Measurements from ENCODE around the gene PSMD12. TPM values are rescaled to one million over a fixed set of nuclear protein-coding genes. Genes with fewer than 3 reads are reported as not detected.
"Not testable (repeated sequence)": the region's sequence is repeated elsewhere in the genome, so short reads cannot be mapped to it uniquely, and the experiment has no call there.

PSMD12 gene
- polyA plus RNA-seq, 1 of the 3 experiments (the other 2 are of a cell fraction): 31.4 TPM

GRCh38 chr17:67343237-67343636 is 23.1 kb downstream of the PSMD12 start:
- Histone ChIP-seq H2AFZ (ENCODE audit: low read depth) (no peak overlapping the region), H3K27me3 (ENCODE audit: insufficient read depth) (no peaks in the 10 kb centered on the region), H4K20me1 (ENCODE audit: insufficient read depth) (no peaks in the 10 kb centered on the region), H3K9me3 (no peaks in the 10 kb centered on the region), H3K79me2 (ENCODE audit: insufficient read depth) (no peaks in the 10 kb centered on the region), H3F3A (replicated peaks; ENCODE audit: insufficient read depth) (peaks cover 43% of the 10 kb centered on the region), H3K9me2 (no peaks in the 10 kb centered on the region), H3K27ac (ENCODE audit: low read depth in 2 of 2, low read length in 1 of 2) (no peak overlapping the region), H3K36me3 (replicated peaks in 1 of 2; ENCODE audit: control insufficient read depth in 1 of 2, insufficient read depth in 2 of 2, low read length in 1 of 2) (peaks cover 64 to 95% of the 10 kb centered on the region in 2 experiments), H3K4me3 (ENCODE audit: low read depth in 2 of 2, low read length in 1 of 2) (no peak overlapping the region), H3K4me2 (no peak overlapping the region), H3K9ac (no peak overlapping the region), H3K4me1 (ENCODE audit: control insufficient read depth in 1 of 2, insufficient read depth in 2 of 2, low read depth in 1 of 2, low read length in 1 of 2) (peaks cover 7 to 9% of the 10 kb centered on the region in 2 experiments; a peak in 2 of 4 replicates)
- CTCF ChIA-PET: interaction anchor here (1.0 to 1.4 kb wide), 3 partner anchors 10 to 616 kb away, joined by 3 read pairs; no protein-coding TSS in a partner anchor
- POLR2A ChIA-PET: interaction anchor here (1.0 kb wide), 1 partner anchor 9 kb away, joined by 3 read pairs; no protein-coding TSS in a partner anchor
- 97% methylated on average over 5 of the region's 5 CpGs for WGBS (ENCODE audit: low lambda C conversion rate)
- no peak for DNase-seq
- TF ChIP-seq MXI1 (IDR thresholded peaks at IDR 0.05; ENCODE audit: low read depth, low read length): no peak
- no peak for TF ChIP-seq NFIC (IDR thresholded peaks at IDR 0.05; ENCODE audit: borderline replicate concordance)
- TF ChIP-seq RAD21 (IDR thresholded peaks at IDR 0.05; ENCODE audit: low read length): no peak
- no peak for TF ChIP-seq MEF2A (IDR thresholded peaks at IDR 0.05; ENCODE audit: borderline replicate concordance, low read depth)
- TF ChIP-seq ZBTB33 (IDR thresholded peaks at IDR 0.05; ENCODE audit: borderline replicate concordance, low read depth): no peak
- no peak for TF ChIP-seq RFX5 (IDR thresholded peaks at IDR 0.05; ENCODE audit: low read length)
- no peak for TF ChIP-seq TCF12 (IDR thresholded peaks at IDR 0.05)
- no peak for TF ChIP-seq TEAD4 (IDR thresholded peaks at IDR 0.05; ENCODE audit: borderline replicate concordance, insufficient read depth)
- TF ChIP-seq IRF3 (IDR thresholded peaks at IDR 0.05; ENCODE audit: low read depth, low read length): no peak
- no peak for TF ChIP-seq CTCF (IDR thresholded peaks at IDR 0.05)
- TF ChIP-seq FOXM1 (IDR thresholded peaks at IDR 0.05; ENCODE audit: low read depth): no peak
- TF ChIP-seq RXRA (IDR thresholded peaks at IDR 0.05; ENCODE audit: borderline replicate concordance, low read depth): no peak
- TF ChIP-seq MAX (IDR thresholded peaks at IDR 0.05; ENCODE audit: low read depth): no peak
- TF ChIP-seq POLR2AphosphoS5 (IDR thresholded peaks at IDR 0.05; ENCODE audit: low read depth, low read length): no peak
- no peak for TF ChIP-seq USF2 (IDR thresholded peaks at IDR 0.05; ENCODE audit: borderline replicate concordance, low read depth, low read length)
- TF ChIP-seq NRF1 (IDR thresholded peaks at IDR 0.05; ENCODE audit: low read depth, low read length): no peak

GRCh38 chr17:67338353-67338752 is 28.0 kb downstream of the PSMD12 start:
- H3K79me2 ChIP-seq (ENCODE audit: insufficient read depth); H3K4me2 ChIP-seq; POLR2A ChIA-PET; H3K4me1 ChIP-seq (ENCODE audit: control insufficient read depth in 1 of 2, insufficient read depth in 2 of 2, low read depth in 1 of 2, low read length in 1 of 2); H3K9me3 ChIP-seq; H4K20me1 ChIP-seq (ENCODE audit: insufficient read depth); H3K9me2 ChIP-seq; H2AFZ ChIP-seq (ENCODE audit: low read depth); DNase-seq; H3K4me3 ChIP-seq (ENCODE audit: low read depth in 2 of 2, low read length in 1 of 2); H3K9ac ChIP-seq; H3K27me3 ChIP-seq (ENCODE audit: insufficient read depth): not testable (repeated sequence)
- Histone ChIP-seq H3K36me3 (replicated peaks in 1 of 2; ENCODE audit: control insufficient read depth in 1 of 2, insufficient read depth in 2 of 2, low read length in 1 of 2) (peaks cover 29 to 60% of the 10 kb centered on the region in 2 experiments), H3K27ac (ENCODE audit: low read depth in 2 of 2, low read length in 1 of 2) (peak overlapping the region in 1 of 2 experiments; percentile 88; a peak in 2 of 4 replicates), H3F3A (replicated peaks; ENCODE audit: insufficient read depth) (peaks cover 39% of the 10 kb centered on the region)
- 94% methylated on average over 7 of the region's 7 CpGs for WGBS (ENCODE audit: low lambda C conversion rate)
- CTCF ChIA-PET: interaction anchor here (0.6 to 1.7 kb wide), 4 partner anchors 48 to 674 kb away, joined by 3 read pairs; no protein-coding TSS in a partner anchor

All from SK-N-SH (cell line).